MCF 10A (cell line): Measurements from ENCODE around the gene LETM1. TPM values are rescaled to one million over a fixed set of nuclear protein-coding genes. Genes with fewer than 3 reads are reported as not detected.

Experiments used
- BruUV-seq: library from RNA; stranded (reverse); fragments of 400-500 nt; replicated peaks from 2 replicates; lab custom pipeline; 2021; lab: Mats Ljungman, UMichigan
- CTCF ChIA-PET: fragments of 300-600 bp; sonication (Branson Sonifier 250); formaldehyde crosslinking; extraction: SDS; loops from one replicate; lab custom pipeline; 2021; ENCODE audit warnings: antibody characterized with exemption, inconsistent platforms; lab: Yijun Ruan, JAX
- POLR2A ChIA-PET: fragments of 300-600, 350-650 bp; sonication (Branson Sonifier 250); formaldehyde crosslinking; extraction: SDS; loops from one replicate; lab custom pipeline; 2020; ENCODE audit warnings: antibody characterized with exemption, inconsistent platforms; lab: Yijun Ruan, JAX
- DNase-seq: peaks from one replicate; pipeline ENCODE4 v3.0.0-alpha.2; 2018; ENCODE audit not compliant: unreplicated experiment
- H3K27ac Mint-ChIP-seq: one replicate; pipeline ENCODE4 v1.8.0; 2022; ENCODE audit warnings: mild to moderate bottlenecking, low read depth, mixed read lengths; ENCODE audit not compliant: unreplicated experiment
- H3K27me3 Mint-ChIP-seq: one replicate; pipeline ENCODE4 v1.8.0; 2022; ENCODE audit warnings: mixed read lengths; ENCODE audit not compliant: insufficient read depth, unreplicated experiment
- H3K36me3 Mint-ChIP-seq: one replicate; pipeline ENCODE4 v1.8.0; 2022; ENCODE audit warnings: mild to moderate bottlenecking, moderate library complexity, mixed read lengths; ENCODE audit not compliant: insufficient read depth, unreplicated experiment
- H3K4me1 Mint-ChIP-seq: one replicate; pipeline ENCODE4 v1.8.0; 2022; ENCODE audit warnings: mixed read lengths; ENCODE audit not compliant: insufficient read depth, unreplicated experiment
- H3K4me3 Mint-ChIP-seq: one replicate; pipeline ENCODE4 v1.8.0; 2022; ENCODE audit warnings: mild to moderate bottlenecking, moderate library complexity, mixed read lengths; ENCODE audit not compliant: unreplicated experiment
- H3K9me3 Mint-ChIP-seq: one replicate; pipeline ENCODE4 v1.8.0; 2022; ENCODE audit warnings: mixed read lengths; ENCODE audit not compliant: unreplicated experiment
- intact Hi-C: fragments of 100-400 bp; cut with micrococcal nuclease; formaldehyde crosslinking; loops from 2 replicates; pipeline ENCODE4 v1.14.1; 2022
- total RNA-seq: library from RNA; stranded (reverse); gene quantifications from 2 replicates; pipeline ENCODE4 v1.2.3, GENCODE V29; 2022
- TF ChIP-seq, protein P1 (sequence below): fragments of 200-600 bp; IDR thresholded peaks from one replicate; pipeline ENCODE4 v1.8.0; 2022; ENCODE audit warnings: antibody characterized with exemption, mild to moderate bottlenecking; ENCODE audit not compliant: unreplicated experiment

The LETM1 gene
- total RNA-seq, 1 experiment from 2014 or later, result 85.0 TPM

DNA sequence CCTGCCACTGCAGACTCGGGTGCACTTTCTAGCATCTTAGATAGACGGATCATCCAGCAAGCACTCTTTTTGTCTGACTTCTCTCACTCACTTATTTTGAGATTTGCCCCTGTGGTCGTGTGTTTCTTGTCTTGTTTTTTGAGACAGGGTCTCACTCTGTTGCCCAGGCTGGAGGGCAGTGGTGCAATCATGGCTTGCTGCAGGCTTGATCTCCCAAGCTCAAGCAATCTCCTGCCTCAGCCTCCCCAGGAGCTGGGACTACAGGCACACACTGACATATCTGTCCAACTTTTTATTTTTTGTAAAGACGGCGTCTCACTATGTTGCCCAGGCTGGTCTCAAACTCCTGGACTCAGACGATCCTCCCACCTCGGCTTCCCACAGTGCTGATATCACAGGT is 36.1 kb downstream of the LETM1 start:
- Mint-ChIP-seq H3K4me1 (no peaks in the 10 kb centered on the region), H3K27ac (no peak overlapping the region), H3K27me3 (no peaks in the 10 kb centered on the region), H3K36me3 (peaks cover 84% of the 10 kb centered on the region), H3K4me3 (no peak overlapping the region), H3K9me3 (no peaks in the 10 kb centered on the region)
- CTCF ChIA-PET, result interaction anchor here (0.6 to 1.2 kb wide), 5 partner anchors 10 to 498 kb away, joined by 3 to 6 read pairs (median 3); no protein-coding TSS in a partner anchor
- POLR2A ChIA-PET, result no interaction called here
- intact Hi-C loops, result loop anchor here (10.0 kb wide), 1 partner anchor 75 kb away; no protein-coding TSS in a partner anchor
- DNase-seq, result no peak
- TF ChIP-seq, protein P1, sequence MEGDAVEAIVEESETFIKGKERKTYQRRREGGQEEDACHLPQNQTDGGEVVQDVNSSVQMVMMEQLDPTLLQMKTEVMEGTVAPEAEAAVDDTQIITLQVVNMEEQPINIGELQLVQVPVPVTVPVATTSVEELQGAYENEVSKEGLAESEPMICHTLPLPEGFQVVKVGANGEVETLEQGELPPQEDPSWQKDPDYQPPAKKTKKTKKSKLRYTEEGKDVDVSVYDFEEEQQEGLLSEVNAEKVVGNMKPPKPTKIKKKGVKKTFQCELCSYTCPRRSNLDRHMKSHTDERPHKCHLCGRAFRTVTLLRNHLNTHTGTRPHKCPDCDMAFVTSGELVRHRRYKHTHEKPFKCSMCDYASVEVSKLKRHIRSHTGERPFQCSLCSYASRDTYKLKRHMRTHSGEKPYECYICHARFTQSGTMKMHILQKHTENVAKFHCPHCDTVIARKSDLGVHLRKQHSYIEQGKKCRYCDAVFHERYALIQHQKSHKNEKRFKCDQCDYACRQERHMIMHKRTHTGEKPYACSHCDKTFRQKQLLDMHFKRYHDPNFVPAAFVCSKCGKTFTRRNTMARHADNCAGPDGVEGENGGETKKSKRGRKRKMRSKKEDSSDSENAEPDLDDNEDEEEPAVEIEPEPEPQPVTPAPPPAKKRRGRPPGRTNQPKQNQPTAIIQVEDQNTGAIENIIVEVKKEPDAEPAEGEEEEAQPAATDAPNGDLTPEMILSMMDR, result no peak
- no TSS peak for BruUV-seq

- Mint-ChIP-seq H3K27me3 (no peaks in the 10 kb centered on the region), H3K36me3 (peaks cover 84% of the 10 kb centered on the region), H3K4me3 (no peak overlapping the region), H3K27ac (no peak overlapping the region), H3K4me1 (no peaks in the 10 kb centered on the region), H3K9me3 (no peaks in the 10 kb centered on the region)
- DNase-seq, result no peak
- intact Hi-C loops, result loop anchor here (10.0 kb wide), 1 partner anchor 76 kb away; no protein-coding TSS in a partner anchor
- ChIA-PET CTCF (interaction anchor here (0.6 to 1.9 kb wide), 5 partner anchors 9 to 372 kb away, joined by 3 to 7 read pairs (median 6); no protein-coding TSS in a partner anchor), POLR2A (no interaction called here)
- no TSS peak for BruUV-seq
- TF ChIP-seq, protein P1, result no peak
Measured at GRCh38 chr4:1819284-1819683, 36.7 kb downstream of the LETM1 start.

GRCh38 chr4:1815997-1816860 is 39.7 kb downstream of the LETM1 start:
- Mint-ChIP-seq H3K9me3 (no peaks in the 10 kb centered on the region), H3K36me3 (peaks cover 88% of the 10 kb centered on the region), H3K27me3 (no peaks in the 10 kb centered on the region), H3K4me1 (no peaks in the 10 kb centered on the region), H3K4me3 (no peak overlapping the region), H3K27ac (no peak overlapping the region)
- TF ChIP-seq, protein P1, result no peak
- ChIA-PET CTCF (interaction anchor here (0.6 to 13.7 kb wide), 2 partner anchors 11 to 70 kb away, joined by 3 to 151 read pairs; no protein-coding TSS in a partner anchor), POLR2A (interaction anchor here (0.5 kb wide), 1 partner anchor 404 kb away, joined by 3 read pairs; no protein-coding TSS in a partner anchor)
- intact Hi-C loops, result loop anchor here (10.0 kb wide), 1 partner anchor 79 kb away; no protein-coding TSS in a partner anchor
- DNase-seq, result no peak
- BruUV-seq, result no TSS peak
